ENCODE measurements around the gene EPS8.

Gene EPS8

DNA sequence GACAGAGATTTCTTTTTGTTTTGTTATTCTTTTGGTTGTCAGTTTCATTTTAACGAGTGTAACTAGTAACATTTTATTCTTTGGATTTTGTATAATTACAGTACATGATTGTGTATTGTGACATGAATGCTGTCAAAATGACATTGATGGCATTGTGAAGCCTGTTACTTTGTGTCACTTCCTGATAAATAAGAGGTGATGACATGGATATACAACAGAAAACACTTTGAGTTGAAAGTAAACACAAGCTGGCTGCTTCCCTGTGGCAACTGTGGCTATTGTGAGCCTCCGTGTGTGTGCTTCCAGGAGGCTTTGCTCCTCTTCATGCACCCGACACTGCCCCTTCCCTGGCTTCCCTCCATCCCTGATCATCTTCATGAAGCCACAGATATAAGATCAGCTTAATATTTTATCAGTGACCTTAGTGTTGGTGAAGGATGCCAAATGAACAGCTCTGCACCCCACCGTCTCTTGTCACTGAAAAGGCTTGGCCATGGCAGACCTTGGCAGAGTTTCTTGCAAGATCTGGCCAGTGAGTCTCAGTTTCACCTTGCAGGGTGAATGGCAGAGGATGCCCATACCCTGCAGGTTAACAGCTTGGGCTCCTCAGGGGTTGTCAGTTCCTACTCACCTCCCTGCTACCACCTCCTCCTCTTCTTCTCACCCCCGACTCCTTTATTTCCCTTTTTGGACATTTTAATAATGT lies 191.9 kb downstream of the EPS8 start:
- no peak for DNase-seq

DNA sequence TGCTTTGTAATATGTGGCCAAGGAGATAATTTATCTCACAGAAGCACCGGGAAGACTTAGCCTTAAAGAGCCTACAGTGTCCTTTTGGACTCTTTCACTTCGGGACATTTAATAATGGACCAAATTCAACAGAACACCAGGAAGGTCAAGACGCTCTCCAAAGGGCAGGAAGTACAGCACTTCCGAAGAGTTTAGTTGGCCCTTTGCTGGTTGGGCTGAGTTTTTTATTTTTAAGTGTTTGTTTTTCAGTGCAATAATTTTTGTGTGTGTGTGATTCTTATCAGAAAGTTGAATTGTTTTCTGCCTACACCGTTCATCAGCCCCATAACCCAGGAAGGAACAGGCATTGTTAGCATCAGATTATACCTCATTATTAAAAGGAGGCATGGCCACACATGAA lies 193.0 kb downstream of the EPS8 start:
- DNase-seq: no peak

DNA sequence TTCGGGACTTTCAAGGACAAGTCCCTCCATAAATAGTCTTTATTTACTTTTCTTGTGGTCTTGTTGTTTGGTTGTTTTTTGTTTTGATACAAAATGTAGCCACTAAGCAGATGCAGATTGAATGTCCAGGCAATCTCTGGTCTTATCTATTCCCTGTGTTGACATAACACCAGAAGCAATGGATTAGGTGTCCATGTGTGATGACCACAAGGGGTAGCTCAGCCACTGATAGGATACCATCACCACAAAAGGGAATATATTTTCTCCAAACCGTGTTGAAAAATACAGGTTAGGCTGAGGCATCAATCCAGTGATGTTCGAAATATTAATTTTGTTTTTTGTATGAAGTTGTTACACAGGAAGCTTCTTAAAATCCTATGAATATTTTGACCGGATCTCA lies 196.3 kb downstream of the EPS8 start:
- DNase-seq: no peak

DNA sequence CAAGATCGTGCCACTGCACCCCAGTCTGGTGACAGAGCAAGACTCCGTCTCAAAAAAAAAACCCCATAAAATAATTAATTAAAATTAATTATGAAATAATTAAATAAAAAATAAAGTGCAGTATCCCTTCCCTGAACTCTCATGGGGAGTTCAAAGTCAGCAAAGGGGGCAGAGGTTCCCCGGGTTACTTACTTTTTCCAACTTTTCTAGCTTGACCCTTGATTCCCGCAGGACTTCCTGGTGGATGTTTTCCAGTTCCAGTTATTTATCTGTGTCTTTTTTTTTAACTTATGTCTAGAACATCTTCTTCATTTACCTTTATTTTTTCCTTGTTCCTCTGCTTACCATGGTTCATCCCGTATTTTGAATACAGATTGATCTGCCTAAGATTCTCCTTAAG lies 197.4 kb downstream of the EPS8 start:
- DNase-seq: no peak

DNA sequence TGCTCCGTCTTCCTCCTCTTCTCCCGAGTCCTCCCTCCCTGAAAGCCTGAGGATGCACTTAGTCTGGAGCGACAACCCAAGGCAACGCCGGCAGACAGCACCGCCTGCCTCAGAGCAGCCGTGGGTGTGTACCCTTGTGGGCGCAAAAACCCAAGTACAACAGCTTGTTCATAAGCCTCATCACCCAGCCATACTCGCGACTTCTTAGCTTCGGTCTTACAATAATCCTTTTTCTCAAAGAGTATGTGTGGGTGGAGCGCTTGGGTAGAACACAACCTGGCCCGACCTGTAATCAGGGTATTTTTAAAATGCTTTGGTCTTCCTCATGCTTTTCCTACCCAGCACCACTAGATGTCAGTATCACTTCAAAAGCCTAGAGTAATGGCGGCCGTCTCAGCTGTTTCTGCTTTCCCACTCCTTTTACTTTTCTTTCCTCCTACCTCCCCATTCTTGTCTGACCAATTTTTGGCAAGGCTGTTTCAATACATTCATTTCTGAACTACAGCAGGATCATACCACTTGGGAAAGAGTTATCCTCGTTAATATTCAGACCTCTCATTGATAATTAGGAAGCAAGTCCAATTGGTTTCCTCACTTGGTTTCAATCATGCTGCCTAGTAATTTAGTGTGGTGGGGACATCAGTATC lies 198.9 kb downstream of the EPS8 start:
- DNase-seq: peak; percentile 29

DNA sequence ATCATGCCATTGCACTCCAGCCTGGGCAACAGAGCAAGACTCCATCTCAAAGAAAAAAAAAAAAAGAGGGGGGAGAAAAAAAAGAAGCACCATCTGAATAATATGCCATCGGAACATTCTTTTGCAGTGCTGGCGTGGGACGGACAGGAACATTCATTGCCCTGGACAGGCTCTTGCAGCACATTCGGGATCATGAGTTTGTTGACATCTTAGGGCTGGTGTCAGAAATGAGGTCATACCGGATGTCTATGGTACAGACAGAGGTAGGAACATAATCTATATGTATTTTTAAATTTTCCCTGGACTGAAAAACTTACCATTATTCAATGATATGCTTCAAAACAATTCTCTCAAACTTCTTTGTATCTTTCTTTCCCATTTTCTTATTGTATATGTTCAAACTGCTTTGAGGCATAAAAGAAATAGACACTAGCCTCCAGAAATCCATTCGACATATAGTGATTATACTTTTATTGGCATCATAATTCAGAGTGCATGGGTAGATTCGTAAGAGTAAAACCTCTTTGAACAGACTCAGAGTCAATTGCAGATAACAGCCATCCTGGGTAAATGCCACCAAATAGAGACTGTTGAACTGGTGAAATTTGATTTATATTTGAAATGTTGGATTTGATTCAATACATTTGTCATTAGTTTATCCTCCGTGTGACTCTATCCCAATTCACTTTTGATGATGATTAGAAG lies 199.7 kb downstream of the EPS8 start:
- DNase-seq: no peak

DNA sequence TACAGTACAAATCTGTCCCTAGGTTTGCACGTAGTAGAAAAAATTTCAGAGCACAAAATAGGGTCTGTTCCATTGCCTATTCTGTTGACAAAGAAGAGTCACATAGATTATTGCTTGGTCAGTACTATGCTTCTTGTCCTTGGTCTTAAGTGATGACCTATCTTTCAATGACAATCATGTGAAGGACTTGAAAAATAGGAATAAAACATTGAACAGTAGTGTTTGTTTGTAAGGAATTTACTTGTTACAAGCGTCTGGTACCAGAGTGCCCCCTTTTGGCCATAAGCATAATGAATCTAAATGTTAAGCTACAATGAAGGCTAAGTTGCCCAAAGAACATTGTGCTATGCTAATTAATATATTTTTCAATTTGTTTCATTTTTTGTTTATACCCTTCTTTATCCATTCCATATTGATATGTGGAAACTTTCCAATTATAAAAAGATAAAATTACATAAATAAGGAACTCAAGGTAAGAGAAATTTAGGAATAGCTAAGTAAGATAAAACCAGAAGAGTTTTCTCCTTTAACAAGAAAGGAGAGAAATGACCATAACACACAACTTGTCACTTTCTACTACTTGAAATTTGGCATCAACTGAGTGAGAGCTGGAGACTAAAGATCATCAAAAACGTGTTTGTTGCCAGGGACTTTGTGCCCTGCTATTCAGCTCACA lies 204.7 kb downstream of the EPS8 start:
- DNase-seq: peak; percentile 7

DNA sequence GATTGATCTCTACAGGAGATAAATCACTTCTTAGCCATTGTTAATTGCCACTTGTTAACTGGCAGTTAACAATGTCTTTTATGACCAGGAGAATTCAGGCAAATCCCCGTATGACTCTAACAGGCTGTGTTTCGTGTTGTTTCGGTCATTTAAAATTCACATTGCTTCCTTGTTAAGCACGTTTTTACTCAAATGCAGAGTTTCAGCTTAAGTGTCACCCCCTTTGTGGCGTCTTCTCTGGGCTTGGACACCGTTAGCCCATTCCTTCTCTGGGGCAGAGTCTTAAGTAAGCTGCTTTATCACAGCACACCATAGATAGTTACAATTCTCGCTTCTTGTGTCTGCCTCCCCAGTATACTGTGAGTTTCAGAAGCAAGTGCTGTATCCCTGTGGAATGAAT lies 205.4 kb downstream of the EPS8 start:
- no peak for DNase-seq

DNA sequence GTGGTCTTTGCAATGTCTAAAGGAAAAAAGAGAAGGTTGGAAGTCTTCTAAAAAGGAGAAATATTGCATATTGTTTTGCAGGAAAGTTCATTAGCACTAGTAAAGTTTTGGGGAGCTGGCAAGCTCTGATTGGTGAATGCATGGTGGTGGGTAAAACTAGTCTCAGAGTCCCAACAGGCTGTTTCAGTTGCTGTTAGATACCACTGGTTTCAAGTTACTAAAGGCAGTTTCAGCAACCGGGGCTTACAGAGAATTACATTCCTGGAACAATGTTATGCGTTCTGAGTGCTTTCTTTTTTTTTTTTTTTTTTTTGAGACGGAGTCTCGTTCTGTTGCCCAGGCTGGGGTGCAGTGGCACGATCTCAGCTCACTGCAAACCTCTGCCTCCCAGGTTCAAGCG lies 208.2 kb downstream of the EPS8 start:
- no peak for DNase-seq

DNA sequence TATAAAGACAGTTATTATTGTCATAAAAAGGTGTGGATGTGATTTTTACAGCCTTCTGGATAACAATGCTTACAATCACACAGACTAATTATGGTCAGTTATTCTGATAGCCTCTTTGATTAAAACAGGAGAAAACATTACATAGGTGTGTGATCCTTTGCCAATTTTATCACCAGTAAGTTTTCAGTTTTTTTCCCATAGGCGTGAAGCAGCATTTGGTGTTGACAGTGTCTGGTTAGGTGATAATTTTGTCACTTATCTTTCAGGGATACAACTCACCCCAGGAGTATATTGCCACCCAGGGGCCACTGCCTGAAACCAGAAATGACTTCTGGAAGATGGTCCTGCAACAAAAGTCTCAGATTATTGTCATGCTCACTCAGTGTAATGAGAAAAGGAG lies 208.8 kb downstream of the EPS8 start:
- no peak for DNase-seq

DNA sequence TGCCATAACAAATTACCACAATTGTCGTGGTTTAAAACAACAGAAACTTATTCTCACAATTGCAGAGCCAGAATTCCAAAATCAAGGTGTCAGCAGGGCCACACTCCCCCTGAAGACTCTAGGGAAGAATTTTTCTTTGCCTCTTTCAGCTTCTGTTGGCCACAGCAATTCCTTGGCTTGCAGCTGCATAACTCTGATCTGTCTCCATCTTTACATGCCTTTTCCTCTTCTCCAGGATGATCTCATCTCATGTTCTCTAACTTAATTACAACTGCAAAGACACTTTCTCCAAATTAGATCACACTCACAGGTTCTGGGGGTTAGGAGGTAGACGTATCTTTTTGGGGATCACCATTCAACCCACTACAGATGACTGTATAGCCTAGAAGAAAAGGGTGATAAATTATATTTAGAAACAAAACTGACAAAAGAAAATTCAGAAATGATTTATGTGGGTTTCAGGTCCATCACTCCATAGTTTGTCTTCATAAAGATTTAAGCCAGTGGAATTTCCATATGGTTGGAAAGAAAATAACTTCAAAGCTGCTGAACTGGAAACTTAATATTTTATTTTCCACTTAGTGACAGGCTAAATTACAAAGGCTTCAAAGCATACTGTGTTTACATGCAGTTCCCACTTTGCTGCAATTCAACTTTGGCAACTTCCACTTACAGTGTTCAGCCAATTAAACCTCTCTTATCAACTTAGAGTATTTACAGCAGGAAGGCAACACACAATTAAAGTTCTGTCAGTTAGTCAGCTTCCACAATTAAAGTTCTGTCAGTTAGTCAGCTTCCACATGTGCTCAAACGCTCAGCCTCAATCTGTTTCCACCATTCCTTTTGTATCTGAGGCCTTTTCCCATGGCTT lies 213.3 kb downstream of the EPS8 start:
- no peak for DNase-seq

DNA sequence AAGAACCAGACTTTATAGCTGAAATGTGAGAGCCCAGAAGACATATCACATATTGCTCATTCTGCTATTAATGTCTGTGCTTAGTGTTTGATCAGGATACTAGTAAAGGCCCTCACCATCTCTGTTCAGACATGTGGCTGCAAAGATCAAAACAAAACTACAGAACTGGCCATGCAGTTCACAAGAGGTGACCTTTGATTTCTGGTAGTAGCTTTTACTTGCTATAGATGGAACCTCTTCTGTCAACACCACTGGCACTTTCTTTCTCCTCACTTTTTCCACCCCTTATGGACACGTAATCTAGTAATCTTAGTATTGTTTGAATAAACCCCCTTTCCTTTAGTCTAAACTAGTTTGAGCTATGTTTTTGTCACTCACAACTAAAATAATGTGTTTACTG lies 214.8 kb downstream of the EPS8 start:
- DNase-seq: no peak
